Chondrocyte (in vitro differentiated cells): ENCODE data around the gene ARHGAP11B.
A peak's percentile ranks its signal among the peaks of the same experiment; 100 is the strongest.
"Not testable (repeated sequence)": the region's sequence is repeated elsewhere in the genome, so short reads cannot be mapped to it uniquely, and the experiment has no call there.

Experiments
- DNase-seq: peaks from one replicate; pipeline ENCODE4 v3.0.0; 2021; ENCODE audit warnings: mixed read lengths, low spot score
- H3K27ac Mint-ChIP-seq: one replicate; pipeline ENCODE4 v1.8.0; 2021; ENCODE audit warnings: mild to moderate bottlenecking, moderate library complexity, mixed read lengths; ENCODE audit not compliant: unreplicated experiment
- H3K27me3 Mint-ChIP-seq: 2 replicates; pipeline ENCODE4 v1.8.0; 2021; ENCODE audit warnings: low read depth, mixed read lengths
- H3K36me3 Mint-ChIP-seq: 2 replicates; pipeline ENCODE4 v1.8.0; 2021; ENCODE audit warnings: low read depth, mixed read lengths
- H3K4me1 Mint-ChIP-seq: 2 replicates; pipeline ENCODE4 v1.8.0; 2021; ENCODE audit warnings: low read depth, mild to moderate bottlenecking, mixed read lengths
- H3K4me3 Mint-ChIP-seq: one replicate; pipeline ENCODE4 v1.8.0; 2021; ENCODE audit warnings: mild to moderate bottlenecking, moderate library complexity, mixed read lengths; ENCODE audit not compliant: unreplicated experiment
- H3K9me3 Mint-ChIP-seq: 2 replicates; pipeline ENCODE4 v1.8.0; 2021; ENCODE audit warnings: low read depth, mixed read lengths
- TF ChIP-seq, protein P1 (sequence below): fragments of 200-600 bp; sonication (generic); IDR thresholded peaks from 2 replicates; pipeline ENCODE4 v1.5.0; 2021; ENCODE audit warnings: antibody characterized with exemption, mild to moderate bottlenecking, moderate library complexity

Gene ARHGAP11B

DNA sequence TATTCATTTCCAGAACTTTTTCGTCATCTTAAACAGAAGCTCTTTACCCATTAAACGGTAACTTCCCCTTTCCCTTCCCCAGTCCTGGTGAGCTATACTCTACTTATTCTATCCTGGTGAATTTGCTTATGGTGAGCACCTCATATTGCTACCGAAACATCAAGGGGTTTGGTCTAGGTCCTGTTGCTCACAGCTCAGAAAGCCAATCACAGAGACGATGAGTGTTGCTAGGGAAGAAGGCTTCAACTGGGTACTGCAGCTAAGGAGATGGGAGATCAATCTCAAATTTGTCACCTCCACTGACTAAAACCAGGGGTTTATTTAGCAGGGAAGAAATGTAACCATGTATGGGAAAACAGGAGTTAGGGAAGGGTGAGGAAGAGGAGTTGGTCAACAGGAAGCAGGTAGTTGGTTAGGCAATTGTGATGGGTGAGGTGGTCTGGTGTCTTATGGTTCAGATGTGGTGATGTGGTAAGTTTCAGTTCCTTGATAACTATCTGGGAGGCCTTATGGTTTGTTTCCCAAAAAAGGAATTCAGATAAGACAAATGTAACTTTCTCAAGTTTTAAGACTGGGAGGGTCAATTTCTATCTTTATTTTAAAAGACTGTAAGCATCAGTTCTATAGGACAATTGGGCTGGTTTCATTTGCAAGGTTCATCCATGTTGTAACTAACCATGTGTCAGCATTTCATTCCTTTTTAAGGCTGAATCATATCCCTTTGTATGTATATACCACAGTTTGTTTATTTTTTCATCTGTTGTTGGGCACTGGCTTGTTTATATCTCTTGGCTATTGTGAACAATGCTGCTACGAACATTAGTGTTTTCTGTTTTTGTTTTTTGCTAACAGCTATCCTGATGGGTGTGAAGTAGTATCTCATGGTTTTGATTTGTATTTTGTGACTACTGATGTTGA is 24.3 kb downstream of the ARHGAP11B start:
- H3K4me3 Mint-ChIP-seq = no peak overlapping the region
- TF ChIP-seq, protein P1, sequence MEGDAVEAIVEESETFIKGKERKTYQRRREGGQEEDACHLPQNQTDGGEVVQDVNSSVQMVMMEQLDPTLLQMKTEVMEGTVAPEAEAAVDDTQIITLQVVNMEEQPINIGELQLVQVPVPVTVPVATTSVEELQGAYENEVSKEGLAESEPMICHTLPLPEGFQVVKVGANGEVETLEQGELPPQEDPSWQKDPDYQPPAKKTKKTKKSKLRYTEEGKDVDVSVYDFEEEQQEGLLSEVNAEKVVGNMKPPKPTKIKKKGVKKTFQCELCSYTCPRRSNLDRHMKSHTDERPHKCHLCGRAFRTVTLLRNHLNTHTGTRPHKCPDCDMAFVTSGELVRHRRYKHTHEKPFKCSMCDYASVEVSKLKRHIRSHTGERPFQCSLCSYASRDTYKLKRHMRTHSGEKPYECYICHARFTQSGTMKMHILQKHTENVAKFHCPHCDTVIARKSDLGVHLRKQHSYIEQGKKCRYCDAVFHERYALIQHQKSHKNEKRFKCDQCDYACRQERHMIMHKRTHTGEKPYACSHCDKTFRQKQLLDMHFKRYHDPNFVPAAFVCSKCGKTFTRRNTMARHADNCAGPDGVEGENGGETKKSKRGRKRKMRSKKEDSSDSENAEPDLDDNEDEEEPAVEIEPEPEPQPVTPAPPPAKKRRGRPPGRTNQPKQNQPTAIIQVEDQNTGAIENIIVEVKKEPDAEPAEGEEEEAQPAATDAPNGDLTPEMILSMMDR = no peak
- no peaks in the 10 kb centered on the region for H3K4me1 Mint-ChIP-seq
- H3K27ac Mint-ChIP-seq = no peak overlapping the region
- no peaks in the 10 kb centered on the region for H3K9me3 Mint-ChIP-seq
- no peak for DNase-seq
- peaks cover 4% of the 10 kb centered on the region for H3K36me3 Mint-ChIP-seq
- no peaks in the 10 kb centered on the region for H3K27me3 Mint-ChIP-seq

DNA sequence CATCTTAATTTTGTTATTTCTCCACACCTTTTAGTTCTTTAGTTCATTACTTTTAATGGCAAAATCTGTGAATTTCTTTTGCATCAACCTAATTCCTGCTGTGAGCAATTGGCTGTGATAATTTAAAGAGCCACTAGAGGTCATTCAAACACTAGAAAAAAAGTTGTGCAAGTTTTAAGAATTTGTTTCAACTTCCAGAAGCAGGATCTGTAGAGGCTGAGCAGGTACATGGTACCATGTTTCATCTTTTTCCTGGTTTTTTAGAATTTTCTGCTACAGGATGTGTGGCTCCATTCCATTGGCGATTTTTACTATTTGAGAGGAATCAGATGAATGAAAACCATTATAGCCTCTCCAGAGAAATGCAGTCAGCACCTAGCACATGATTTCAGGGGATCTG is 35.2 kb downstream of the ARHGAP11B start:
- TF ChIP-seq, protein P1 = peak; percentile 86
- DNase-seq, H3K9me3 Mint-ChIP-seq, H3K4me1 Mint-ChIP-seq, H3K36me3 Mint-ChIP-seq, H3K27ac Mint-ChIP-seq, H3K27me3 Mint-ChIP-seq, H3K4me3 Mint-ChIP-seq: not testable (repeated sequence)

DNA sequence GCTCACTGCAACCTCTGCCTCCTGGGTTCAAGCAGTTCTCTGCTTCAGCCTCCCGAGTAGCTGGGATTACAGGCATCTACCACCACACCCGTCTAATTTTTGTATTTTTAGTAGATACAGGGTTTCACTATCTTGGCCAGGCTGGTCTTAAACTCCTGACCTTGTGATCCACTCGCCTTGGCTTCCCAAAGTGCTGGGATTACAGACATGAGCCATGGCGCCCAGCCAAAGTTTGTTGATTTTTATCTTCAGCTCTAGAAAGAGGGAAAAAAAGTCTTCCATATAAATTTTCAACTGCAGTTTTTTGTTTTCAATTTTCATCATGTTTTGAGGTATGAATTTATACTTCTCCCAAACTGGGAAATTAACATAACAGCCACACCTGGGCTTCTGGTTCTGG is 43.7 kb downstream of the ARHGAP11B start:
- not testable (repeated sequence) for H3K36me3 Mint-ChIP-seq, H3K9me3 Mint-ChIP-seq, H3K27ac Mint-ChIP-seq, DNase-seq, H3K27me3 Mint-ChIP-seq, H3K4me1 Mint-ChIP-seq, H3K4me3 Mint-ChIP-seq

DNA sequence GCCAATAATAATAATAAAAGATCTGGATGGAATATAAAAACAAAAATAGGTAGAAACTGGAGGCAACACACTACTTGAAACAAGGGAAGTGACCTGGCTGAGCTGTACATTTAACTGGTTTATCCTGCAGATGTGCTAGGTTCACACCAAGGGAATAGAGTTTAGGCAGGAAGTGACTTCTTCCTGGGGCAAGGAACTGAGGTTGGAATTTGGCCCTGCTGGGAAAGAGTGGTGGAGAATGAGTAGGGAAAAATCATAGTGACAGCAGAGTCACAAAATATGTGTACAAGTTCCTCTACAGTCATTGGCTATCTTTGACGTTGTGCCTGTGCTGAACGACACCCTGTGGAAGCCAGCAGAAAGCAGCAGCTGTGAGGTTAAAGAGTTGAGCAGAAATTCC is 44.1 kb downstream of the ARHGAP11B start:
- DNase-seq = no peak
- Mint-ChIP-seq H3K27me3 (no peaks in the 10 kb centered on the region), H3K27ac (no peak overlapping the region)

DNA sequence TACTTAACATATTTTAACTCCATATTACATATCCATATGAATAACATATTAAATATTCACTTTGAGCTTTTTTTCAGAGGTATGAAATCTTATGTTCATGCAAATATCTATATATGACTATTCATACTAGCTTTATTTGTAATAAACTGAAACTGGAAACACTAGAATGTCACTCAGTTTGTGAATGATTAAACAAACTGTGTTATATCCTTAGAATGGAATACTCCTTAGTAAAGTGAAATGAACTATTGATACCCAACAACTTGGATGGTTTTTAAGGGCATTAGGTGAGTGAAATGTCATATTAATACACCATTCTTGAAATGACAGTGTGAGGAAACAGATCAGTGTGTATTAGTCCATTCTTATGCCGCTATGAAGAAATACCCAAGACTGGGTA is 45.4 kb downstream of the ARHGAP11B start:
- no peak overlapping the region for H3K4me3 Mint-ChIP-seq
- no peak overlapping the region for H3K27ac Mint-ChIP-seq
- no peak for DNase-seq
- H3K27me3 Mint-ChIP-seq = no peaks in the 10 kb centered on the region
- TF ChIP-seq, protein P1 = no peak
- H3K36me3 Mint-ChIP-seq = peaks cover 1% of the 10 kb centered on the region
- peaks cover 4% of the 10 kb centered on the region for H3K4me1 Mint-ChIP-seq
- H3K9me3 Mint-ChIP-seq = peaks cover 6% of the 10 kb centered on the region

More for the DNA sequence above, 44.1 kb downstream of the ARHGAP11B start:
- TF ChIP-seq, protein P1 = no peak
- Mint-ChIP-seq H3K4me3 (no peak overlapping the region), H3K4me1 (peaks cover 4% of the 10 kb centered on the region), H3K9me3 (peaks cover 6% of the 10 kb centered on the region), H3K36me3 (peaks cover 1% of the 10 kb centered on the region)

DNA sequence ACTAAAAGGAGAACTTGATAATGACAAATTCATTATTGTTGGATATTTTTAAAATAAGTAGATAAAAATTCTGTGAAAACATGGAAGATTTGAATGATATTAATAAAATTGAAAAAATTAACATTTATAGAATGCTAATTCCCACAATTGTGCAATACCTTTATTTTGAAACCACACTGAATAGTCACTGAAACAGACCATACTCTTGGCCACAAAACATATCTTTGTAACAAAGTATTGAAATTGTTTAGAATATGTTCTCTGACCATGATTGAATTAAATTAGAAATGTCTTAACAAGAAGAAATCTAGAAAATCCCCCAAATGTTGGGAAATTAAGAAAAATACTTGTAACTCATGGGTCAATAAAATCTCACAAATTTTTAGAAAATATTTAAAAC is 49.2 kb downstream of the ARHGAP11B start:
- Mint-ChIP-seq H3K9me3 (peaks cover 11% of the 10 kb centered on the region), H3K27ac (no peak overlapping the region), H3K4me1 (peaks cover under 1% of the 10 kb centered on the region), H3K27me3 (no peaks in the 10 kb centered on the region), H3K4me3 (no peak overlapping the region), H3K36me3 (no peaks in the 10 kb centered on the region)
- no peak for DNase-seq
- TF ChIP-seq, protein P1 = no peak

DNA sequence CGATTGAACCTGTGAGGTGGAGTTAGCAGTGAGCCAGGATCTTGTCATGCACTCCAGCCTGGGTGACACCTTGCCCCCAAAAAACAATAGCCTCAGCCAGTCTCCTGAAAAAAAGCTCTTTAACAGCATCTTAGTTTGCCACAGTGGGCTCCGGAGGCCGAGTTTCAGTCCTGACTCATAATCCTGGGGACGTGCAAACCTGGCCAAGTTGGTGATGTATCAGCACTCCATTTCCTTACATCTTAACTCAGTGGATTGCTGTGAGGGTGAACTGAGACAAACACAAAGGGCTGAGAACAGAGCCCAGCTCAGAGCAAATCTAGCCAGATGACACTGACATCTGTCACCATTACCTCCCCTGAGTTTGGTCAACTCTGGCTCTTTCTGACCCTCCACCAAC is 50.0 kb downstream of the ARHGAP11B start:
- H3K9me3 Mint-ChIP-seq = peaks cover 11% of the 10 kb centered on the region
- not testable (repeated sequence) for H3K4me3 Mint-ChIP-seq, H3K27me3 Mint-ChIP-seq, H3K36me3 Mint-ChIP-seq, H3K4me1 Mint-ChIP-seq, H3K27ac Mint-ChIP-seq, DNase-seq

DNA sequence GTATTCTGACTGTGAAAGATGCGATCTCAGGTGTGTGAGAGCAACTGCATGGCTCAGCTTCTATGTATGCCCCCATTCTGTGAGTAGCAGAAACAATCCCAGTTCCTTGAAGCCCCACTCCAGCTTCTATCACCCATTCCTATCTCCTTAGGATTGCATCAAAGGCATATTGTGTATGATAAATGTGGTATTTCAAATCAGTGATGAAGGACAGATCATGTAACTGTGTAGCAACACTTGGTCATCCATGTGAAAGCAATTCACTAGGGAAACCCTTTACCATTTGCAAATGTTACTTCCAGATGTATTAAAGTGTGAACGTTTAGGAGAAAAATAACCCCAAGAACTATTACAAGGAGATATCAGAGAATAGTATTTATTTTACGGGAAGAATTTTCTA is 55.1 kb downstream of the ARHGAP11B start:
- H3K4me1 Mint-ChIP-seq, DNase-seq, H3K27me3 Mint-ChIP-seq, H3K9me3 Mint-ChIP-seq, H3K4me3 Mint-ChIP-seq, H3K36me3 Mint-ChIP-seq, H3K27ac Mint-ChIP-seq: not testable (repeated sequence)
